Activated CD8-positive, alpha-beta T cell treated with anti-CD3 and anti-CD28 coated beads for 36 hours (primary cell): ENCODE measurements around the gene PRDM2. TPM values are rescaled to one million over a fixed set of nuclear protein-coding genes. Genes with fewer than 3 reads are reported as not detected.

Experiments used
- ATAC-seq: fragments of 200-7000 bp; cut with Tn5 transposase; one replicate; pipeline ENCODE4 v1.10.0; 2021; ENCODE audit warnings: mild to moderate bottlenecking, moderate library complexity
- CTCF ChIA-PET: fragments of 350-600 bp; sonication (Branson Sonifier 250); formaldehyde crosslinking; loops from one replicate; lab custom pipeline; 2021; ENCODE audit warnings: antibody characterized with exemption; lab: Charles Lee
- POLR2A ChIA-PET: fragments of 350-600 bp; sonication (Branson Sonifier 250); formaldehyde crosslinking; loops from one replicate; lab custom pipeline; 2021; ENCODE audit warnings: antibody characterized with exemption; lab: Charles Lee
- DNase-seq: peaks from one replicate; pipeline ENCODE4 v3.0.0-alpha.2; 2020
- H3K27ac Mint-ChIP-seq: one replicate; pipeline ENCODE4 v1.8.0; 2021; ENCODE audit warnings: mild to moderate bottlenecking, mixed read lengths
- H3K27me3 Mint-ChIP-seq: one replicate; pipeline ENCODE4 v1.8.0; 2021; ENCODE audit warnings: mixed read lengths
- H3K36me3 Mint-ChIP-seq: one replicate; pipeline ENCODE4 v1.8.0; 2021; ENCODE audit warnings: low read depth, mixed read lengths
- H3K4me1 Mint-ChIP-seq: one replicate; pipeline ENCODE4 v1.8.0; 2021; ENCODE audit warnings: low read depth, mixed read lengths
- H3K4me3 Mint-ChIP-seq: one replicate; pipeline ENCODE4 v1.8.0; 2021; ENCODE audit warnings: mild to moderate bottlenecking, moderate library complexity, mixed read lengths
- H3K9me3 Mint-ChIP-seq: one replicate; pipeline ENCODE4 v1.8.0; 2021; ENCODE audit warnings: mixed read lengths
- CTCF ChIP-seq: fragments of 200-600 bp; IDR thresholded peaks from one replicate; pipeline ENCODE4 v1.8.0; 2022; ENCODE audit warnings: antibody characterized with exemption, mild to moderate bottlenecking
- intact Hi-C: fragments of 100-400 bp; cut with micrococcal nuclease; formaldehyde crosslinking; loops from one replicate; pipeline ENCODE4 v1.10.0; 2022
- total RNA-seq, 2 experiments: library from RNA; stranded (reverse); gene quantifications; one replicate each; pipeline ENCODE4 v1.2.3, GENCODE V29; 2021

Gene PRDM2
- total RNA-seq, 2 experiments from 2014 or later, result 41.2 to 43.6 TPM

- POLR2A ChIA-PET, result no interaction called here
Observed at GRCh38 chr1:13816016-13816760, 116.2 kb downstream of the PRDM2 start.

GRCh38 chr1:13817906-13818305 lies 117.9 kb downstream of the PRDM2 start:
- DNase-seq (no peak), ATAC-seq (no peak)
- POLR2A ChIA-PET, result no interaction called here
- CTCF ChIA-PET, result no interaction called here
- H3K4me1 Mint-ChIP-seq, result peaks cover 5% of the 10 kb centered on the region
- no peak overlapping the region for H3K4me3 Mint-ChIP-seq
- no peak overlapping the region for H3K27ac Mint-ChIP-seq
- no peaks in the 10 kb centered on the region for H3K27me3 Mint-ChIP-seq
- peaks cover 2% of the 10 kb centered on the region for H3K36me3 Mint-ChIP-seq
- no peak for TF ChIP-seq CTCF
- intact Hi-C loops, result no loop called here
- no peaks in the 10 kb centered on the region for H3K9me3 Mint-ChIP-seq

More at GRCh38 chr1:13816016-13816760, 116.2 kb downstream of the PRDM2 start:
- Mint-ChIP-seq H3K4me1 (peaks cover 11% of the 10 kb centered on the region), H3K9me3 (no peaks in the 10 kb centered on the region), H3K27me3 (no peaks in the 10 kb centered on the region), H3K36me3 (no peaks in the 10 kb centered on the region), H3K27ac (no peak overlapping the region), H3K4me3 (no peak overlapping the region)
- no peak for TF ChIP-seq CTCF
- ATAC-seq (no peak), DNase-seq (no peak)
- CTCF ChIA-PET, result interaction anchor here (1.0 kb wide), 1 partner anchor 10 kb away, joined by 6 read pairs; no protein-coding TSS in a partner anchor
- intact Hi-C loops, result no loop called here

GRCh38 chr1:13818926-13819325 lies 118.9 kb downstream of the PRDM2 start:
- no peak for ATAC-seq
- Mint-ChIP-seq H3K4me1 (no peaks in the 10 kb centered on the region), H3K27me3 (no peaks in the 10 kb centered on the region), H3K4me3 (no peak overlapping the region), H3K9me3 (no peaks in the 10 kb centered on the region), H3K27ac (no peak overlapping the region), H3K36me3 (peaks cover 2% of the 10 kb centered on the region)
- ChIA-PET CTCF (interaction anchor here (1.0 to 1.3 kb wide), 2 partner anchors 9 kb away, joined by 3 read pairs; no protein-coding TSS in a partner anchor), POLR2A (no interaction called here)
- intact Hi-C loops, result no loop called here
- no peak for TF ChIP-seq CTCF
- DNase-seq, result no peak

GRCh38 chr1:13819642-13820041 lies 119.7 kb downstream of the PRDM2 start:
- H3K9me3 Mint-ChIP-seq, result no peaks in the 10 kb centered on the region
- no peak for TF ChIP-seq CTCF
- H3K4me3 Mint-ChIP-seq, result no peak overlapping the region
- H3K27ac Mint-ChIP-seq, result no peak overlapping the region
- ATAC-seq (no peak), DNase-seq (no peak)
- peaks cover 2% of the 10 kb centered on the region for H3K36me3 Mint-ChIP-seq
- ChIA-PET POLR2A (no interaction called here), CTCF (interaction anchor here (1.0 to 1.3 kb wide), 2 partner anchors 9 kb away, joined by 3 read pairs; no protein-coding TSS in a partner anchor)
- H3K27me3 Mint-ChIP-seq, result no peaks in the 10 kb centered on the region
- H3K4me1 Mint-ChIP-seq, result no peaks in the 10 kb centered on the region
- intact Hi-C loops, result no loop called here

GRCh38 chr1:13820055-13820454 lies 120.1 kb downstream of the PRDM2 start:
- CTCF ChIA-PET, result interaction anchor here (1.3 kb wide), 1 partner anchor 10 kb away, joined by 3 read pairs; no protein-coding TSS in a partner anchor
- TF ChIP-seq CTCF, result no peak
- Mint-ChIP-seq H3K9me3 (no peaks in the 10 kb centered on the region), H3K36me3 (peaks cover 2% of the 10 kb centered on the region), H3K27ac (no peak overlapping the region), H3K27me3 (no peaks in the 10 kb centered on the region), H3K4me3 (no peak overlapping the region), H3K4me1 (no peaks in the 10 kb centered on the region)
- intact Hi-C loops, result no loop called here
- ATAC-seq, result no peak
- POLR2A ChIA-PET, result no interaction called here
- DNase-seq, result no peak
